Karpas-422 (cell line): ENCODE data around the gene MED13. TPM values are rescaled to one million over a fixed set of nuclear protein-coding genes. Genes with fewer than 3 reads are reported as not detected.
"Not testable (repeated sequence)": the region's sequence is repeated elsewhere in the genome, so short reads cannot be mapped to it uniquely, and the experiment has no call there.

Source experiments
- DNase-seq: peaks from one replicate; pipeline ENCODE4 v3.0.0-alpha.2; 2015
- H2AFZ ChIP-seq: fragments of 200-600 bp; sonication (generic); 2 replicates; pipeline ENCODE4 v1.6.1; 2014; ENCODE audit warnings: antibody characterized with exemption, low read length, mixed read lengths
- H3K27ac ChIP-seq: fragments of 200-600 bp; sonication (generic); 2 replicates; pipeline ENCODE4 v1.5.1; 2014; ENCODE audit warnings: mild to moderate bottlenecking, low read length, moderate library complexity
- H3K27me3 ChIP-seq: fragments of 200-600 bp; sonication (generic); 2 replicates; pipeline ENCODE4 v1.6.1; 2014; ENCODE audit warnings: low read length, mixed read lengths
- H3K36me3 ChIP-seq: fragments of 200-600 bp; sonication (generic); 2 replicates; pipeline ENCODE4 v1.6.1; 2014; ENCODE audit warnings: low read length, mixed read lengths; ENCODE audit not compliant: insufficient read depth
- H3K4me1 ChIP-seq: fragments of 200-600 bp; sonication (generic); 2 replicates; pipeline ENCODE4 v1.6.1; 2014; ENCODE audit warnings: mild to moderate bottlenecking, low read length, mixed read lengths
- H3K4me2 ChIP-seq: fragments of 200-600 bp; sonication (generic); 2 replicates; pipeline ENCODE4 v1.6.1; 2014; ENCODE audit warnings: low read length, low read depth, mild to moderate bottlenecking; ENCODE audit not compliant: poor library complexity, severe bottlenecking
- H3K4me3 ChIP-seq: fragments of 200-600 bp; sonication (generic); 2 replicates; pipeline ENCODE4 v1.5.1; 2014; ENCODE audit warnings: mild to moderate bottlenecking, antibody characterized with exemption, low read length, mixed read lengths
- H3K79me2 ChIP-seq: fragments of 200-600 bp; sonication (generic); 2 replicates; pipeline ENCODE4 v1.6.1; 2014; ENCODE audit warnings: mild to moderate bottlenecking, low read length, mixed read lengths
- H3K9ac ChIP-seq: fragments of 200-600 bp; sonication (generic); 2 replicates; pipeline ENCODE4 v1.6.0; 2014; ENCODE audit warnings: low read length
- H3K9me2 ChIP-seq: fragments of 200-600 bp; sonication (generic), shearing (Covaris generic); replicated peaks from 2 replicates; pipeline ENCODE4 v1.6.0; 2014; ENCODE audit warnings: mild to moderate bottlenecking, low read length, moderate library complexity; ENCODE audit not compliant: insufficient read depth
- H3K9me3 ChIP-seq: fragments of 300-700, 200-600 bp; sonication (generic); 2 replicates; pipeline ENCODE4 v1.6.1; 2014; ENCODE audit warnings: low read length, mixed read lengths
- H4K20me1 ChIP-seq: fragments of 200-600 bp; sonication (generic); 2 replicates; pipeline ENCODE4 v1.6.1; 2014; ENCODE audit warnings: mild to moderate bottlenecking, antibody characterized with exemption, low read length, low read depth; ENCODE audit not compliant: insufficient read depth
- total RNA-seq: library from RNA; depleted of rRNA; stranded (reverse); fragments of >200 nt; shearing (Covaris generic); gene quantifications from 2 replicates; pipeline ENCODE4 v1.2.3, GENCODE V29; 2014; ENCODE audit warnings: low replicate concordance

Gene MED13
- total RNA-seq, 1 experiment from 2014 or later = 90.3 TPM

DNA sequence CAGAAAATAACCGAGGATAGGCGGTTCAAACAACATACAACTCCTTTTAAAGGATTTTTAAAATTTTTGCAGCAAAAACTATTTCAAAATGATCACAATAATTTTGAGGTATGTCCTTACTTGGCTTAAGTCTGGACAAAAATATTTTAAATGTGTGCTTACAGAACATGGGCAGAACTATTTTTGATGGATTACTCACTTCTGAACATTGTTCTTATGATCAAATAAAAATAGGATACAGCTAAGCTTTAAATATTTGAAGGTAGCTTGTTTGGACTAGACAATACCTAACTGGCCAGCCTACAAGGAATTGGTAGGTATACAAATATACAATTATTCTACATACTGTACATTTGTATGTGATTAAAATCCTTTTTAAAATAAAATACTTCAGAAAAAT, 123.0 kb downstream of the MED13 start:
- Histone ChIP-seq H3K9me2 (no peaks in the 10 kb centered on the region), H3K9ac (no peak overlapping the region), H2AFZ (no peak overlapping the region), H3K27ac (no peak overlapping the region), H4K20me1 (no peaks in the 10 kb centered on the region), H3K4me3 (no peak overlapping the region), H3K36me3 (peaks cover 38% of the 10 kb centered on the region), H3K27me3 (no peaks in the 10 kb centered on the region), H3K4me2 (no peak overlapping the region), H3K9me3 (no peaks in the 10 kb centered on the region), H3K4me1 (no peaks in the 10 kb centered on the region), H3K79me2 (0 out of 2 replicates have a peak, but pooled peaks cover 3% of the 10 kb centered on the region)
- no peak for DNase-seq

DNA sequence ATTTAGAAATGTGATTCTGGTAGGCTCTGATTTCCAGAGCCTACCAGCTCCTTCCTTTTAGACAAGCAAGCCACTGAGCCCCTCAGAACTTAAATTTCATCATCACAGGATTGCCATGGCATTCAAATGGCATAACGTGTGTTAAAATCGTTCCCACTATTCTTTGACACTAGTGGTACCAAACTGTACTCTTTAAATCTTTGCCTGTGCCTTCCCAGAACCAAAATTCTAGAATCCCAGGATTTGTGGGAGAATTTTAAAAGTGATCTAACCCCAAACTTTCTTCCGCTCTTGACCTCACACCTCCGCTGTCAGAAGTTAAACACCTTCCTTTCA, 137.0 kb downstream of the MED13 start:
- peak overlapping the region; percentile 82 for H3K4me2 ChIP-seq
- H3K9me3 ChIP-seq = no peaks in the 10 kb centered on the region
- no peaks in the 10 kb centered on the region for H3K9me2 ChIP-seq
- no peaks in the 10 kb centered on the region for H3K27me3 ChIP-seq
- peaks cover 16% of the 10 kb centered on the region for H3K79me2 ChIP-seq
- H2AFZ ChIP-seq = peak overlapping the region; percentile 95
- no peaks in the 10 kb centered on the region for H4K20me1 ChIP-seq
- H3K4me1 ChIP-seq = peaks cover 15% of the 10 kb centered on the region
- peak overlapping the region; percentile 87 for H3K9ac ChIP-seq
- no peaks in the 10 kb centered on the region for H3K36me3 ChIP-seq
- H3K27ac ChIP-seq = 0 out of 2 replicates have a peak overlapping the region, but pooled peaks have one; percentile 26
- peak overlapping the region; percentile 80 for H3K4me3 ChIP-seq
- DNase-seq = no peak

- Histone ChIP-seq H3K9me2 (no peaks in the 10 kb centered on the region), H2AFZ (peak within 1 kb of the TSS; percentile 95), H3K27me3 (no peaks in the 10 kb centered on the region), H3K4me3 (peak within 1 kb of the TSS; percentile 80), H4K20me1 (no peaks in the 10 kb centered on the region), H3K36me3 (no peaks in the 10 kb centered on the region), H3K27ac (peak within 1 kb of the TSS; percentile 68), H3K9ac (peak within 1 kb of the TSS; percentile 87), H3K4me1 (peaks cover 15% of the 10 kb centered on the region), H3K4me2 (peak within 1 kb of the TSS; percentile 82), H3K9me3 (no peaks in the 10 kb centered on the region), H3K79me2 (peaks cover 16% of the 10 kb centered on the region)
- peak; percentile 97 for DNase-seq
These were observed 137.6 kb downstream of the MED13 start, which contains the start of gene INTS2 for GRCh38 chr17:61927208-61928100. INTS2 (minus strand) TSS chr17:61927982; CDS start chr17:61926644, 1,338 bp downstream.

GRCh38 chr17:61926826-61927207, 138.3 kb downstream of the MED13 start:
- no peaks in the 10 kb centered on the region for H3K36me3 ChIP-seq
- H3K9ac ChIP-seq = peak overlapping the region; percentile 87
- peak overlapping the region; percentile 82 for H3K4me2 ChIP-seq
- no peaks in the 10 kb centered on the region for H3K27me3 ChIP-seq
- H3K4me1 ChIP-seq = peaks cover 15% of the 10 kb centered on the region
- peak overlapping the region; percentile 68 for H3K27ac ChIP-seq
- peaks cover 16% of the 10 kb centered on the region for H3K79me2 ChIP-seq
- H3K4me3 ChIP-seq = peak overlapping the region; percentile 80
- no peaks in the 10 kb centered on the region for H3K9me3 ChIP-seq
- H3K9me2 ChIP-seq = no peaks in the 10 kb centered on the region
- no peaks in the 10 kb centered on the region for H4K20me1 ChIP-seq
- no peak for DNase-seq
- H2AFZ ChIP-seq = 0 out of 2 replicates have a peak overlapping the region, but pooled peaks have one; percentile 44

DNA sequence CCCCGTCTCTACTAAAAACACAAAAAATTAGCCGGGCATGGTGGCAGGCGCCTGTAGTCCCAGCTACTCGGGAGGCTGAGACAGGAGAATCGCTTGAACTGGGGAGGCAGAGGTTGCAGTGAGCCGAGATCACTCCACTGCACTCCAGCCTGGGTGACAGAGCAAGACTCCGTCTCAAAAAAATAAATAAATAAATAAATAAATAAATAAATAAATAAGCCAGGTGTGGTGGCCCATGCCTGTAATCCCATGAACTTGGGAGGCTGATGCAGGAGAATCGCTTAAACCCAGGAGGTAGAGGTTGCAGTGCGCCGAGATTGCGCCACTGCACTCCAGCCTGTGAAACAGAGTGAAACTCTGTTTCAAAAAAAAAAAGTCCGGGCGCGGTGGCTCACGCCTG, 149.9 kb downstream of the MED13 start:
- not testable (repeated sequence) for H3K9me2 ChIP-seq, H3K4me2 ChIP-seq, H4K20me1 ChIP-seq, H3K9me3 ChIP-seq, H3K4me1 ChIP-seq, H3K9ac ChIP-seq, H3K27ac ChIP-seq, H2AFZ ChIP-seq, DNase-seq, H3K27me3 ChIP-seq
- H3K36me3 ChIP-seq = peaks cover 22% of the 10 kb centered on the region
- H3K4me3 ChIP-seq = peak overlapping the region; percentile 51; the same call in 1 of the 2 replicates
- H3K79me2 ChIP-seq = peaks cover 38% of the 10 kb centered on the region

- H3K4me2 ChIP-seq = no peak overlapping the region
- no peaks in the 10 kb centered on the region for H3K27me3 ChIP-seq
- H3K4me3 ChIP-seq = no peak overlapping the region
- H3K9ac ChIP-seq = no peak overlapping the region
- peaks cover 14% of the 10 kb centered on the region for H3K79me2 ChIP-seq
- no peak for DNase-seq
- peaks cover 56% of the 10 kb centered on the region for H3K36me3 ChIP-seq
- H2AFZ ChIP-seq = no peak overlapping the region
- no peak overlapping the region for H3K27ac ChIP-seq
- no peaks in the 10 kb centered on the region for H3K9me3 ChIP-seq
- H4K20me1 ChIP-seq = no peaks in the 10 kb centered on the region
- H3K4me1 ChIP-seq = peaks cover 2% of the 10 kb centered on the region
- H3K9me2 ChIP-seq = no peaks in the 10 kb centered on the region
These were observed 156.6 kb downstream of the MED13 start for GRCh38 chr17:61908292-61909037.

DNA sequence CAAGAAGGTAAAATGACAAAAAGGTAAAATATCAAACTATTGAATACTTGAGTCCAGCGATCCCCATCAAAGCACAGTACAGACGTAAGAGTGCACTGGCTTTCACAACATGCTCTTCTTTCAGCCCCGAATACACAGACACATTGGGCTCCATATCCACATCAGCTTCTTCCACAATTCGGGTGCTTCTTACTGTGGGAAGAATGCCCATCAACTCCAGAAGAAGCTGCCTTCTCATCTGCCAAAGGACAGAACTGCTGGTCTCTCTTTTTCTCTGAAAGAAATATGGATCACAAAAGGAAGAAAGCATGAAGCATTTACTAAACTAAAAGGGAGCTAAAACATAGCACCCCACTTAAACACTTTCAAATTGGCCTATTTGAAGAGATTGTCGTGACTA, 157.7 kb downstream of the MED13 start:
- Histone ChIP-seq H3K9me3 (no peaks in the 10 kb centered on the region), H2AFZ (no peak overlapping the region), H3K4me3 (no peak overlapping the region), H4K20me1 (no peaks in the 10 kb centered on the region), H3K27ac (no peak overlapping the region), H3K79me2 (peaks cover 8% of the 10 kb centered on the region), H3K9ac (no peak overlapping the region), H3K4me1 (no peaks in the 10 kb centered on the region), H3K9me2 (no peaks in the 10 kb centered on the region), H3K4me2 (no peak overlapping the region), H3K36me3 (peaks cover 61% of the 10 kb centered on the region), H3K27me3 (no peaks in the 10 kb centered on the region)
- DNase-seq = no peak

DNA sequence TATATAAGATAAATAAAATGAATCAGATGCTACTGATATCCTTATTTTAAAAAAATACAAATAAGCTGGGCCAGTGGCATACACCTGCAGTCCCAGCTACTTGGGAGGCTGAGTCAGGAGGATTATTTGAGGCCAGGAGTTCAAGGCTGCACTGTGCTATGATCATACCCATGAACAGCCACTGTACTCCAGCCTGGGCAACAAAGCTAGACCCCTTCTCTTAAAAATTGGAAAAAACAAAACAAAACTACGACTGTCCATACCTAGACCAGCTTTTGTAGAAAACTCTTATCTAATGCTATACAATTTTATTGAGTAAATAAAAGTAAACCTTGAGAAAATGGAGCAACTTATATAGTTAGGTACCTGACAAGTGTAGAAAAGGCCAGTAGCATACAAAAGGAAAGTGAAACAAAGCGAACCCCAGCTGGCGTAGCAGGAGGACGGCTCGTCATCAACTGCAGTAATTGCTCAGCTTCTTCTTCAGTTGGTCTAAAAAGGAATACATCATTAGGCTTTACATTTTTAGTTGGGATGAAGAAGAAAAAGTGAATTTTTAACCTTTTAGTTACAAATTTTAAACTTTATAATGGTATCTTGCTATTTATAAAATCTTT, 160.9 kb downstream of the MED13 start:
- Histone ChIP-seq H3K9me3 (no peaks in the 10 kb centered on the region), H3K27ac (no peak overlapping the region), H3K4me1 (no peaks in the 10 kb centered on the region), H3K9ac (no peak overlapping the region), H3K27me3 (no peaks in the 10 kb centered on the region), H4K20me1 (no peaks in the 10 kb centered on the region), H3K9me2 (no peaks in the 10 kb centered on the region), H2AFZ (no peak overlapping the region), H3K4me2 (no peak overlapping the region), H3K4me3 (no peak overlapping the region), H3K36me3 (peaks cover 51% of the 10 kb centered on the region), H3K79me2 (no peaks in the 10 kb centered on the region; the same call in 1 of the 2 replicates)
- no peak for DNase-seq
